ENCODE data around the gene EXOSC5. TPM values are rescaled to one million over a fixed set of nuclear protein-coding genes. Genes with fewer than 3 reads are reported as not detected.

The EXOSC5 gene
- total RNA-seq, 4 donors from 2014 or later: 23.0 to 51.5 (median 31.9) TPM

GRCh38 chr19:41422955-41423354, 25.8 kb upstream of the EXOSC5 start:
- Histone ChIP-seq H3K36me3 (peaks cover 77% of the 10 kb centered on the region), H3K4me1 (peaks cover 33% of the 10 kb centered on the region), H3K27me3 (no peaks in the 10 kb centered on the region), H3K27ac (no peak overlapping the region), H3K9me3 (no peaks in the 10 kb centered on the region), H3K4me3 (no peak overlapping the region)
- WGBS: 93% methylated on average over 11 of the region's 12 CpGs
- no peak for DNase-seq (ENCODE audit: low spot score in 2 of 2)
- TF ChIP-seq POLR2AphosphoS5 (IDR thresholded peaks at IDR 0.05) (no peak), POLR2A (IDR thresholded peaks at IDR 0.05) (no peak), CTCF (IDR thresholded peaks at IDR 0.05) (no peak), EP300 (IDR thresholded peaks at IDR 0.05) (no peak)

- Histone ChIP-seq H3K27ac (no peak overlapping the region), H3K4me1 (peaks cover 28% of the 10 kb centered on the region), H3K36me3 (peaks cover 81% of the 10 kb centered on the region), H3K4me3 (no peak overlapping the region), H3K9me3 (no peaks in the 10 kb centered on the region), H3K27me3 (no peaks in the 10 kb centered on the region)
- WGBS: 84% methylated on average over 18 of the region's 18 CpGs
- DNase-seq (ENCODE audit: low spot score in 2 of 2): no peak
- TF ChIP-seq CTCF (IDR thresholded peaks at IDR 0.05): no peak
Measured at GRCh38 chr19:41422456-41422855, 25.3 kb upstream of the EXOSC5 start.

GRCh38 chr19:41421973-41422372, 24.8 kb upstream of the EXOSC5 start:
- 88% methylated on average over 20 of the region's 20 CpGs for WGBS
- H3K4me1 ChIP-seq: peaks cover 25% of the 10 kb centered on the region
- TF ChIP-seq POLR2AphosphoS5 (IDR thresholded peaks at IDR 0.05): no peak
- TF ChIP-seq POLR2A (IDR thresholded peaks at IDR 0.05): no peak
- TF ChIP-seq EP300 (IDR thresholded peaks at IDR 0.05): no peak
- no peak for TF ChIP-seq CTCF (IDR thresholded peaks at IDR 0.05)
- no peaks in the 10 kb centered on the region for H3K9me3 ChIP-seq
- H3K27me3 ChIP-seq: no peaks in the 10 kb centered on the region
- DNase-seq (ENCODE audit: low spot score in 2 of 2): no peak
- H3K27ac ChIP-seq: no peak overlapping the region
- peaks cover 85% of the 10 kb centered on the region for H3K36me3 ChIP-seq
- no peak overlapping the region for H3K4me3 ChIP-seq

- no peak for TF ChIP-seq POLR2A (IDR thresholded peaks at IDR 0.05)
- no peak for DNase-seq (ENCODE audit: low spot score in 2 of 2)
- H3K9me3 ChIP-seq: no peaks in the 10 kb centered on the region
- H3K27ac ChIP-seq: no peak overlapping the region
- H3K36me3 ChIP-seq: peaks cover 92% of the 10 kb centered on the region
- no peaks in the 10 kb centered on the region for H3K27me3 ChIP-seq
- no peak overlapping the region for H3K4me3 ChIP-seq
- peaks cover 18% of the 10 kb centered on the region for H3K4me1 ChIP-seq
- 85% methylated on average over 6 of the region's 6 CpGs for WGBS
Measured at GRCh38 chr19:41421314-41421713, 24.2 kb upstream of the EXOSC5 start.

GRCh38 chr19:41420101-41420880, 23.1 kb upstream of the EXOSC5 start:
- Histone ChIP-seq H3K27ac (peak overlapping the region; percentile 10), H3K36me3 (peaks cover 93% of the 10 kb centered on the region)

More at GRCh38 chr19:41420101-41420880, 23.1 kb upstream of the EXOSC5 start:
- no peaks in the 10 kb centered on the region for H3K9me3 ChIP-seq
- H3K4me3 ChIP-seq: no peak overlapping the region
- H3K4me1 ChIP-seq: peaks cover 10% of the 10 kb centered on the region
- DNase-seq (ENCODE audit: low spot score in 2 of 2): no peak
- H3K27me3 ChIP-seq: no peaks in the 10 kb centered on the region
- TF ChIP-seq EP300 (IDR thresholded peaks at IDR 0.05): no peak
- no peak for TF ChIP-seq POLR2AphosphoS5 (IDR thresholded peaks at IDR 0.05)
- no peak for TF ChIP-seq CTCF (IDR thresholded peaks at IDR 0.05)
- TF ChIP-seq POLR2A (IDR thresholded peaks at IDR 0.05): no peak
- WGBS: 68% methylated on average over 7 of the region's 8 CpGs
